HT1080 (cell line): Measurements from ENCODE around the gene ZFP36L2. TPM values are rescaled to one million over a fixed set of nuclear protein-coding genes. Genes with fewer than 3 reads are reported as not detected.

ENCODE experiments used
- DNase-seq: peaks from one replicate; pipeline ENCODE4 v3.0.0-alpha.2; 2015; ENCODE audit warnings: low read depth
- total RNA-seq: library from RNA; depleted of rRNA; stranded (reverse); fragments of >200 nt; shearing (Covaris generic); gene quantifications from 2 replicates; pipeline ENCODE4 v1.2.3, GENCODE V29; 2014

The ZFP36L2 gene
- total RNA-seq, 1 experiment from 2014 or later: 3.6 TPM

GRCh38 chr2:43224571-43225092 lies 1.8 kb downstream of the ZFP36L2 start:
- DNase-seq: no peak

- DNase-seq: no peak
These were observed 2.3 kb downstream of the ZFP36L2 start for GRCh38 chr2:43224131-43224570.

GRCh38 chr2:43223521-43224001 lies 2.8 kb downstream of the ZFP36L2 start:
- DNase-seq: no peak

- DNase-seq: no peak
These were observed 3.7 kb downstream of the ZFP36L2 start for GRCh38 chr2:43222475-43223309.

GRCh38 chr2:43221763-43222474 lies 4.5 kb downstream of the ZFP36L2 start:
- DNase-seq: peak; percentile 91

GRCh38 chr2:43221124-43221762 lies 5.2 kb downstream of the ZFP36L2 start:
- no peak for DNase-seq

GRCh38 chr2:43220760-43221123 lies 5.7 kb downstream of the ZFP36L2 start:
- DNase-seq: no peak

GRCh38 chr2:43220229-43220751 lies 6.1 kb downstream of the ZFP36L2 start:
- DNase-seq: no peak

- peak; percentile 82 for DNase-seq
These were observed 6.8 kb downstream of the ZFP36L2 start for GRCh38 chr2:43219383-43220228.

GRCh38 chr2:43218702-43219382 lies 7.6 kb downstream of the ZFP36L2 start:
- no peak for DNase-seq

GRCh38 chr2:43218155-43218701 lies 8.2 kb downstream of the ZFP36L2 start:
- DNase-seq: no peak

GRCh38 chr2:43217228-43218154 lies 8.9 kb downstream of the ZFP36L2 start:
- DNase-seq: no peak

- no peak for DNase-seq
These were observed 9.8 kb downstream of the ZFP36L2 start for GRCh38 chr2:43216629-43217028.

- DNase-seq: no peak
These were observed 10.6 kb downstream of the ZFP36L2 start for GRCh38 chr2:43215673-43216255.

GRCh38 chr2:43214253-43214652 lies 12.2 kb downstream of the ZFP36L2 start:
- no peak for DNase-seq

- no peak for DNase-seq
These were observed 13.5 kb downstream of the ZFP36L2 start for GRCh38 chr2:43212931-43213330.

GRCh38 chr2:43212216-43212835 lies 14.1 kb downstream of the ZFP36L2 start:
- DNase-seq: no peak
